ENCODE data around the gene BBS9. TPM values are rescaled to one million over a fixed set of nuclear protein-coding genes. Genes with fewer than 3 reads are reported as not detected.

BBS9 gene
- total RNA-seq, 1 experiment from 2014 or later = 26.4 TPM

GRCh38 chr7:33472348-33473025 lies 343.1 kb downstream of the BBS9 start:
- H2BK12ac ChIP-seq (ENCODE audit: insufficient read length, low read depth, low read length) = no peak overlapping the region
- H2BK15ac ChIP-seq (ENCODE audit: low read depth, low read length) = no peak overlapping the region
- H3K79me1 ChIP-seq (ENCODE audit: insufficient read depth, low read depth, low read length, poor library complexity, severe bottlenecking) = no peaks in the 10 kb centered on the region
- no peak overlapping the region for H3K27ac ChIP-seq (ENCODE audit: insufficient read length, low read depth, low read length)
- no peak overlapping the region for H3T11ph ChIP-seq (ENCODE audit: low read length)
- H2AFZ ChIP-seq (ENCODE audit: low read length) = no peak overlapping the region
- Mint-ChIP-seq H3K27me3 (ENCODE audit: low read depth) (no peaks in the 10 kb centered on the region), H3K27ac (no peak overlapping the region; a peak in 1 of 7 replicates), H3K4me3 (no peak overlapping the region), H3K4me1 (peaks cover 6 to 8% of the 10 kb centered on the region in 2 experiments), H3K9me3 (peaks cover 0 to 5% of the 10 kb centered on the region in 2 experiments; a peak in 3 of 5 replicates), H3K36me3 (ENCODE audit: insufficient read depth in 1 of 3, low read depth in 3 of 3) (peaks cover 0 to 8% (median 1%) of the 10 kb centered on the region in 3 experiments; a peak in 3 of 7 replicates)
- no peak overlapping the region for H4K91ac ChIP-seq (ENCODE audit: insufficient read length, low read depth, low read length)
- no peak overlapping the region for H3K23ac ChIP-seq (ENCODE audit: insufficient read length, low read depth, low read length)
- H3K9me3 ChIP-seq (ENCODE audit: control insufficient read depth, low read depth, low read length) = no peaks in the 10 kb centered on the region
- no peak overlapping the region for H4K5ac ChIP-seq (ENCODE audit: insufficient read length, low read depth, low read length)
- no peak overlapping the region for H3K56ac ChIP-seq (ENCODE audit: insufficient read length, low read depth, low read length)
- no peaks in the 10 kb centered on the region for H3K4me1 ChIP-seq (ENCODE audit: insufficient read depth, low read length)
- no CpG with 5 or more reads among the region's 4 CpGs for WGBS (ENCODE audit: extremely low coverage, insufficient read length, low lambda C conversion rate)
- no peak overlapping the region for H2BK20ac ChIP-seq (ENCODE audit: low read depth, low read length, poor library complexity, severe bottlenecking)
- no peak overlapping the region for H3K4me2 ChIP-seq (ENCODE audit: insufficient read depth, insufficient read length, low read length)
- no peaks in the 10 kb centered on the region for H3K27me3 ChIP-seq (ENCODE audit: insufficient read depth, low read length)
- H4K8ac ChIP-seq (replicated peaks; ENCODE audit: insufficient read length, low read depth, low read length) = no peak overlapping the region
- no peak overlapping the region for H3K9ac ChIP-seq (ENCODE audit: extremely low read depth, insufficient read length, low read length)
- H3K23me2 ChIP-seq (ENCODE audit: insufficient read length, low read depth, low read length, poor library complexity, severe bottlenecking) = no peaks in the 10 kb centered on the region
- no peak for DNase-seq
- no peak overlapping the region for H3K18ac ChIP-seq (ENCODE audit: insufficient read length, low read depth, low read length)
- H2BK5ac ChIP-seq (ENCODE audit: insufficient read length, low read length) = no peak overlapping the region
- no peak overlapping the region for H2BK120ac ChIP-seq (ENCODE audit: low read depth, low read length, poor library complexity, severe bottlenecking)
- H3K4ac ChIP-seq (ENCODE audit: low read depth, low read length) = no peak overlapping the region
- no peaks in the 10 kb centered on the region for H4K20me1 ChIP-seq (ENCODE audit: control insufficient read depth, insufficient read depth, insufficient read length)
- TF ChIP-seq CTCF (conservative IDR thresholded peaks at IDR 0.05) = no peak
- H3K14ac ChIP-seq (ENCODE audit: insufficient read depth, low read length) = no peak overlapping the region
- no peaks in the 10 kb centered on the region for H3K79me2 ChIP-seq (ENCODE audit: insufficient read depth, low read length)
- no peak overlapping the region for H2AK5ac ChIP-seq (ENCODE audit: insufficient read length, low read length)
